Inflammatory macrophage treated with lipopolysaccharide for 4 hours (primary cell): ENCODE data around the gene MRPS6.

Experiments
- DNase-seq: peaks from one replicate; pipeline ENCODE4 v3.0.0-alpha.2; 2020

The MRPS6 gene

GRCh38 chr21:34072145-34073031, 990 bp upstream of the MRPS6 start:
- no peak for DNase-seq

- DNase-seq = peak; percentile 36
These were observed 438 bp downstream of the MRPS6 start for GRCh38 chr21:34073749-34074282.

- DNase-seq = no peak
These were observed 1.1 kb downstream of the MRPS6 start for GRCh38 chr21:34074283-34075090.

- DNase-seq = no peak
These were observed 1.7 kb downstream of the MRPS6 start for GRCh38 chr21:34075091-34075425.

- no peak for DNase-seq
These were observed 2.6 kb downstream of the MRPS6 start for GRCh38 chr21:34075760-34076660.

GRCh38 chr21:34076835-34077234, 3.5 kb downstream of the MRPS6 start:
- no peak for DNase-seq

- DNase-seq = no peak
These were observed 4.5 kb downstream of the MRPS6 start for GRCh38 chr21:34077888-34078287.

GRCh38 chr21:34078915-34079314, 5.5 kb downstream of the MRPS6 start:
- no peak for DNase-seq

GRCh38 chr21:34080710-34081109, 7.3 kb downstream of the MRPS6 start:
- no peak for DNase-seq

GRCh38 chr21:34082769-34083168, 9.4 kb downstream of the MRPS6 start:
- DNase-seq = no peak

GRCh38 chr21:34083357-34083756, 10.0 kb downstream of the MRPS6 start:
- no peak for DNase-seq

GRCh38 chr21:34085129-34085528, 11.8 kb downstream of the MRPS6 start:
- no peak for DNase-seq

GRCh38 chr21:34086887-34087306, 13.5 kb downstream of the MRPS6 start:
- no peak for DNase-seq

GRCh38 chr21:34088752-34089151, 15.4 kb downstream of the MRPS6 start:
- no peak for DNase-seq

- no peak for DNase-seq
These were observed 17.7 kb downstream of the MRPS6 start for GRCh38 chr21:34091032-34091431.

- no peak for DNase-seq
These were observed 18.2 kb downstream of the MRPS6 start for GRCh38 chr21:34091607-34092006.

- no peak for DNase-seq
These were observed 19.0 kb downstream of the MRPS6 start for GRCh38 chr21:34092262-34092921.

GRCh38 chr21:34093083-34093482, 19.7 kb downstream of the MRPS6 start:
- DNase-seq = no peak

- DNase-seq = no peak
These were observed 21.6 kb downstream of the MRPS6 start for GRCh38 chr21:34094949-34095348.

GRCh38 chr21:34097442-34097841, 24.1 kb downstream of the MRPS6 start:
- DNase-seq = no peak

- DNase-seq = no peak
These were observed 27.0 kb downstream of the MRPS6 start for GRCh38 chr21:34100337-34100736.

- DNase-seq = no peak
These were observed 27.4 kb downstream of the MRPS6 start for GRCh38 chr21:34100790-34101189.
